Gastrocnemius medialis (tissue), 4 donors: Measurements from ENCODE around the gene RFX7. TPM values are rescaled to one million over a fixed set of nuclear protein-coding genes. Genes with fewer than 3 reads are reported as not detected.

Source experiments
- ATAC-seq, 2 donors: fragments of 150-250 bp; one replicate each; pipeline ENCODE4 v1.9.1; 2016
- DNase-seq, 2 donors: peaks; one replicate each; pipeline ENCODE4 v3.0.0-alpha.2; 2019
- H3K27ac ChIP-seq, 4 donors: fragments of 200-600 bp; sonication (generic); 1 replicate in 1 of 4; 2 replicates in 3 of 4; pipeline ENCODE4 v1.5.1; 2016 to 2018; ENCODE audit warnings: mild to moderate bottlenecking in 2 of 4, moderate library complexity in 1 of 4
- H3K27me3 ChIP-seq, 3 donors: fragments of 200-600 bp; sonication (generic) in 2 of 3; 1 replicate in 1 of 3; 2 replicates in 2 of 3; pipeline versions ENCODE4 v1.5.1 to v1.6.0; 2016 to 2019; ENCODE audit warnings: mild to moderate bottlenecking in 1 of 3, moderate library complexity in 1 of 3
- H3K36me3 ChIP-seq, 2 donors: fragments of 200-600 bp; sonication (generic) in 1 of 2; one replicate each; pipeline ENCODE4 v1.5.1; 2017 to 2018
- H3K4me1 ChIP-seq, 2 donors: fragments of 200-600 bp; sonication (generic) in 1 of 2; one replicate each; pipeline ENCODE4 v1.5.1; 2016 to 2017; ENCODE audit warnings: mild to moderate bottlenecking in 2 of 2
- H3K4me3 ChIP-seq, 4 donors: fragments of 200-600 bp; sonication (generic) in 3 of 4; 1 replicate in 1 of 4; 2 replicates in 3 of 4; pipeline ENCODE4 v1.5.1; 2016 to 2019; ENCODE audit warnings: mild to moderate bottlenecking in 2 of 4
- H3K9me3 ChIP-seq, 3 donors: fragments of 200-600 bp; sonication (generic) in 2 of 3; 1 replicate in 1 of 3; 2 replicates in 2 of 3; pipeline ENCODE4 v1.5.1; 2016 to 2019
- CTCF ChIP-seq, 5 experiments: fragments of 450-650 bp in 3 of 5; fragments of 200-600 bp in 2 of 5; sonication (generic) in 2 of 5; IDR thresholded peaks in 4 of 5; conservative IDR thresholded peaks in 1 of 5; 1 replicate in 4 of 5; 2 replicates in 1 of 5; pipeline ENCODE4 v1.5.1; 2016 to 2019; ENCODE audit warnings: antibody characterized with exemption in 5 of 5, mild to moderate bottlenecking in 3 of 5, moderate library complexity in 3 of 5
- POLR2A ChIP-seq, 2 donors: fragments of 450-650 bp; IDR thresholded peaks; one replicate each; pipeline ENCODE4 v1.6.1; 2017; ENCODE audit warnings: antibody characterized with exemption in 2 of 2, mild to moderate bottlenecking in 2 of 2, moderate library complexity in 2 of 2
- in situ Hi-C, 4 donors: fragments of 200-750 bp; cut with MboI; loops; one replicate each; pipeline versions ENCODE4 v1.15.0 to v1.8.0; 2017; ENCODE audit warnings: low sequenced_read_pairs in 4 of 4
- intact Hi-C: fragments of 100-400 bp; cut with DNase I; formaldehyde crosslinking; loops from one replicate; pipeline ENCODE4 v1.15.1; 2023; ENCODE audit warnings: low total_unique reads
- total RNA-seq, 4 donors: library from RNA; depleted of rRNA; stranded (reverse); fragments of >200 nt; gene quantifications; one replicate each; pipeline versions ENCODE4 v1.1.0 to v1.2.3, GENCODE V29; 2016

Gene RFX7
- total RNA-seq, 4 donors from 2014 or later: 9.6 to 11.7 (median 10.7) TPM

GRCh38 chr15:56045068-56045748 lies 198.5 kb downstream of the RFX7 start:
- TF ChIP-seq POLR2A (IDR thresholded peaks at IDR 0.05) (no peak), CTCF (IDR thresholded peaks at IDR 0.05 in 4 of 5, conservative IDR thresholded peaks at IDR 0.05 in 1 of 5) (no peak)
- Histone ChIP-seq H3K27ac (no peak overlapping the region), H3K9me3 (no peaks in the 10 kb centered on the region), H3K27me3 (no peaks in the 10 kb centered on the region), H3K36me3 (no peaks in the 10 kb centered on the region), H3K4me3 (no peak overlapping the region), H3K4me1 (peaks cover 0 to 3% of the 10 kb centered on the region in 2 donors)
- no peak for ATAC-seq
- intact Hi-C loops: no loop called here
- in situ Hi-C loops: no loop called here
- DNase-seq: no peak

GRCh38 chr15:56042982-56043980 lies 200.4 kb downstream of the RFX7 start:
- Histone ChIP-seq H3K9me3 (no peaks in the 10 kb centered on the region), H3K4me3 (no peak overlapping the region), H3K36me3 (no peaks in the 10 kb centered on the region), H3K27ac (no peak overlapping the region), H3K27me3 (no peaks in the 10 kb centered on the region), H3K4me1 (peaks cover 0 to 3% of the 10 kb centered on the region in 2 donors)
- DNase-seq: no peak
- in situ Hi-C loops (no loop called here), intact Hi-C loops (no loop called here)
- TF ChIP-seq POLR2A (IDR thresholded peaks at IDR 0.05) (no peak), CTCF (IDR thresholded peaks at IDR 0.05 in 4 of 5, conservative IDR thresholded peaks at IDR 0.05 in 1 of 5) (no peak)
- ATAC-seq: no peak

- H3K27ac ChIP-seq: no peak overlapping the region
- H3K4me3 ChIP-seq: no peak overlapping the region
- H3K9me3 ChIP-seq: no peaks in the 10 kb centered on the region
- TF ChIP-seq CTCF (IDR thresholded peaks at IDR 0.05 in 4 of 5, conservative IDR thresholded peaks at IDR 0.05 in 1 of 5): no peak
- no peak for TF ChIP-seq POLR2A (IDR thresholded peaks at IDR 0.05)
- DNase-seq: no peak
- no peak for ATAC-seq
- no peaks in the 10 kb centered on the region for H3K36me3 ChIP-seq
- intact Hi-C loops: no loop called here
- H3K4me1 ChIP-seq: peaks cover 0 to 3% of the 10 kb centered on the region in 2 donors
- in situ Hi-C loops: no loop called here
- no peaks in the 10 kb centered on the region for H3K27me3 ChIP-seq
Measured at GRCh38 chr15:56042498-56042897, 201.2 kb downstream of the RFX7 start.

- Histone ChIP-seq H3K9me3 (no peaks in the 10 kb centered on the region), H3K36me3 (no peaks in the 10 kb centered on the region), H3K27ac (no peak overlapping the region), H3K4me1 (peaks cover 0 to 3% of the 10 kb centered on the region in 2 donors), H3K27me3 (no peaks in the 10 kb centered on the region), H3K4me3 (no peak overlapping the region)
- in situ Hi-C loops: no loop called here
- TF ChIP-seq CTCF (IDR thresholded peaks at IDR 0.05 in 4 of 5, conservative IDR thresholded peaks at IDR 0.05 in 1 of 5) (no peak), POLR2A (IDR thresholded peaks at IDR 0.05) (no peak)
- intact Hi-C loops: no loop called here
- DNase-seq: no peak
- no peak for ATAC-seq
Measured at GRCh38 chr15:56042031-56042430, 201.6 kb downstream of the RFX7 start.
